ENCODE measurements around the gene EIF4G3. TPM values are rescaled to one million over a fixed set of nuclear protein-coding genes. Genes with fewer than 3 reads are reported as not detected.

The EIF4G3 gene
- total and polyA plus RNA-seq, 2 donors (not counting 3 experiments of a cell fraction or from before 2014, with no cell fraction given): 40.7 to 78.5 TPM

DNA sequence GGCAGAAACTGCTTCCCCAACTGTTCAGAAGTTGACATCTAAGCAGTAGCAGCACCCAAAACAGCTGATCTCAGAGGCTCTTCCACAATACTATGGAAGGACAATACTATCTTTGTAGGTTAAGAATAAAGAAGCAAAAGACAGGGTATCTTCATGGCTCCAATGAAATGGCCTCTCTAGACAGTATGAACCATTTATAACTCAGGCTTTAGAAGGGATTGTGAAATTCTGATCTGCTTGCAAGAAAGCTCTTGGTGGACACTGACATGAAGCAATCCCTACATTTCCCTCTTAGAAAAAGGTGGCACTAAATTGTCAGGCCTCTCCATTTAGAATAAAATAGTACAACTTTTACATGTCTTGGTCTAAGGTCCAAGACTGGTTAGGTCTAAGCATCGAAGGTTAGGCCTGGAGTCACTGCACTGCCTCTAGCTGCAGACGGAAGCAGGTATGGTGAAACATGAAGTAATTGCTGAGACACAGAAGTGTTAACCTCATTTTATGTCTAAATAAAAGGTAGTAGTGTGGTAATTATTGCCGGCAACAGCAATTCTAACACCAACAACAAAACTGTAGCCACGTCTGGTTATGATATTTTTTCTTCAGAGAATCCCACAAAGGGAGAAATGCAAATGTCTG, 339.0 kb downstream of the EIF4G3 start:
- no TSS peak for BruUV-seq (replicated peaks)
- ChIA-PET POLR2A (interaction anchor here (0.6 kb wide), 1 partner anchor 57 kb away, joined by 3 read pairs; no protein-coding TSS in a partner anchor), CTCF (interaction anchor here (1.2 to 1.3 kb wide), 2 partner anchors 19 to 357 kb away, joined by 4 to 5 read pairs; no protein-coding TSS in a partner anchor)
- Histone ChIP-seq H4K20me1 (replicated peaks; ENCODE audit: control insufficient read depth, extremely low read depth, insufficient read depth, low read length) (no peaks in the 10 kb centered on the region), H3K79me2 (ENCODE audit: control insufficient read depth, insufficient read depth, low read length) (no peaks in the 10 kb centered on the region), H3K4me2 (ENCODE audit: insufficient read depth, low read length) (no peak overlapping the region), H3K9me3 (replicated peaks; ENCODE audit: control insufficient read depth, insufficient read depth, low read length) (no peaks in the 10 kb centered on the region), H3K36me3 (ENCODE audit: control insufficient read depth in 2 of 2, extremely low read depth in 1 of 2, insufficient read depth in 2 of 2, low read length in 2 of 2) (no peaks in the 10 kb centered on the region), H3K9me1 (replicated peaks; ENCODE audit: control insufficient read depth, extremely low read depth, insufficient read depth, low read length) (no peaks in the 10 kb centered on the region), H3K27ac (ENCODE audit: insufficient read depth, low read depth, low read length) (no peak overlapping the region), H3K4me1 (ENCODE audit: control insufficient read depth, extremely low read depth, insufficient read depth, low read length) (no peaks in the 10 kb centered on the region), H3K9ac (replicated peaks; ENCODE audit: extremely low read depth, insufficient read depth, low read length) (no peak overlapping the region), H2AFZ (ENCODE audit: low read depth, low read length) (no peak overlapping the region), H3K4me3 (replicated peaks in 1 of 3; ENCODE audit: insufficient read depth in 1 of 3, low read depth in 1 of 3, low read length in 3 of 3) (no peak overlapping the region), H3K27me3 (ENCODE audit: control insufficient read depth in 2 of 2, insufficient read depth in 2 of 2, low read length in 2 of 2) (no peaks in the 10 kb centered on the region)
- dilution Hi-C loops (cut with MboI; ENCODE audit: extremely low pct_ligation_motif_present, low sequenced_read_pairs): no loop called here
- intact Hi-C loops (cut with micrococcal nuclease): no loop called here
- no peak for TF ChIP-seq GATA2 (IDR thresholded peaks at IDR 0.05; ENCODE audit: insufficient read depth, insufficient read length, low read depth, low read length)
- TF ChIP-seq, protein P1, sequence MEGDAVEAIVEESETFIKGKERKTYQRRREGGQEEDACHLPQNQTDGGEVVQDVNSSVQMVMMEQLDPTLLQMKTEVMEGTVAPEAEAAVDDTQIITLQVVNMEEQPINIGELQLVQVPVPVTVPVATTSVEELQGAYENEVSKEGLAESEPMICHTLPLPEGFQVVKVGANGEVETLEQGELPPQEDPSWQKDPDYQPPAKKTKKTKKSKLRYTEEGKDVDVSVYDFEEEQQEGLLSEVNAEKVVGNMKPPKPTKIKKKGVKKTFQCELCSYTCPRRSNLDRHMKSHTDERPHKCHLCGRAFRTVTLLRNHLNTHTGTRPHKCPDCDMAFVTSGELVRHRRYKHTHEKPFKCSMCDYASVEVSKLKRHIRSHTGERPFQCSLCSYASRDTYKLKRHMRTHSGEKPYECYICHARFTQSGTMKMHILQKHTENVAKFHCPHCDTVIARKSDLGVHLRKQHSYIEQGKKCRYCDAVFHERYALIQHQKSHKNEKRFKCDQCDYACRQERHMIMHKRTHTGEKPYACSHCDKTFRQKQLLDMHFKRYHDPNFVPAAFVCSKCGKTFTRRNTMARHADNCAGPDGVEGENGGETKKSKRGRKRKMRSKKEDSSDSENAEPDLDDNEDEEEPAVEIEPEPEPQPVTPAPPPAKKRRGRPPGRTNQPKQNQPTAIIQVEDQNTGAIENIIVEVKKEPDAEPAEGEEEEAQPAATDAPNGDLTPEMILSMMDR (IDR thresholded peaks at IDR 0.05; ENCODE audit: extremely low read depth in 1 of 2, insufficient read depth in 1 of 2, low read depth in 1 of 2, low read length in 2 of 2): no peak
- TF ChIP-seq MYC (IDR thresholded peaks at IDR 0.05; ENCODE audit: low read depth, low read length): no peak
- TF ChIP-seq EZH2 (IDR thresholded peaks at IDR 0.05; ENCODE audit: borderline replicate concordance, low read depth, low read length, severe bottlenecking): no peak
- no peak for TF ChIP-seq POLR2AphosphoS5 (IDR thresholded peaks at IDR 0.05; ENCODE audit: insufficient read depth, low read depth, low read length)
- TF ChIP-seq POLR2A (IDR thresholded peaks at IDR 0.05; ENCODE audit: low read depth, low read length): no peak
- TF ChIP-seq MAX (IDR thresholded peaks at IDR 0.05; ENCODE audit: insufficient read depth, insufficient read length): no peak
- no peak for TF ChIP-seq JUN (IDR thresholded peaks at IDR 0.05; ENCODE audit: borderline replicate concordance, insufficient read depth, insufficient read length, low read depth)
- no peak for TF ChIP-seq FOS (IDR thresholded peaks at IDR 0.05; ENCODE audit: borderline replicate concordance, insufficient read depth, low read length)
- no peak for DNase-seq (ENCODE audit: low read depth, low spot score)
- FAIRE-seq: no peak

Data from endothelial cell of umbilical vein (primary cell).